Hepatocyte (in vitro differentiated cells): ENCODE measurements around the gene SLC22A6. TPM values are rescaled to one million over a fixed set of nuclear protein-coding genes. Genes with fewer than 3 reads are reported as not detected.

Experiments
- DNase-seq: peaks from one replicate; pipeline ENCODE4 v3.0.0-alpha.2; 2016; ENCODE audit warnings: low spot score
- H2AFZ ChIP-seq: fragments of 200-600 bp; sonication (generic); 2 replicates; pipeline ENCODE4 v1.6.0; 2016; ENCODE audit warnings: antibody characterized with exemption, mild to moderate bottlenecking
- H3K27ac ChIP-seq: fragments of 200-600 bp; sonication (generic); 2 replicates; pipeline ENCODE4 v1.5.1; 2016; ENCODE audit warnings: mild to moderate bottlenecking
- H3K27me3 ChIP-seq: fragments of 200-600 bp; sonication (generic); 2 replicates; pipeline ENCODE4 v1.6.1; 2016
- H3K36me3 ChIP-seq: fragments of 200-600 bp; sonication (generic); replicated peaks from 2 replicates; pipeline ENCODE4 v1.5.1; 2016; ENCODE audit warnings: low read depth; ENCODE audit not compliant: insufficient read depth
- H3K4me1 ChIP-seq: fragments of 200-600 bp; sonication (generic); 2 replicates; pipeline ENCODE4 v1.5.1; 2016; ENCODE audit warnings: mild to moderate bottlenecking, moderate library complexity; ENCODE audit not compliant: insufficient read depth
- H3K4me2 ChIP-seq: fragments of 200-600 bp; sonication (generic); 2 replicates; pipeline ENCODE4 v1.6.0; 2016
- H3K4me3 ChIP-seq: fragments of 200-600 bp; sonication (generic); 2 replicates; pipeline ENCODE4 v1.5.1; 2016; ENCODE audit warnings: mild to moderate bottlenecking
- H3K79me2 ChIP-seq: fragments of 200-600 bp; sonication (generic); 2 replicates; pipeline ENCODE4 v1.6.0; 2017; ENCODE audit warnings: mild to moderate bottlenecking
- H3K9me2 ChIP-seq: fragments of 200-600 bp; sonication (generic); replicated peaks from 2 replicates; pipeline ENCODE4 v1.6.0; 2017; ENCODE audit warnings: mild to moderate bottlenecking; ENCODE audit not compliant: insufficient read depth
- H3K9me3 ChIP-seq: fragments of 200-600 bp; sonication (generic); 2 replicates; pipeline ENCODE4 v1.5.1; 2016; ENCODE audit warnings: low read depth, mild to moderate bottlenecking
- H4K20me1 ChIP-seq: fragments of 200-600 bp; sonication (generic); 2 replicates; pipeline ENCODE4 v1.6.0; 2016; ENCODE audit warnings: mild to moderate bottlenecking; ENCODE audit not compliant: insufficient read depth, poor library complexity, severe bottlenecking
- CTCF ChIP-seq: fragments of 200-600 bp; sonication (generic); IDR thresholded peaks from 2 replicates; pipeline ENCODE4 v1.5.1; 2016; ENCODE audit warnings: antibody characterized with exemption, mild to moderate bottlenecking; ENCODE audit not compliant: poor library complexity
- EZH2 ChIP-seq: fragments of 200-600 bp; sonication (generic); IDR thresholded peaks from 2 replicates; pipeline ENCODE4 v1.6.1; 2016; ENCODE audit warnings: antibody characterized with exemption, mild to moderate bottlenecking, borderline replicate concordance
- EZH2phosphoT487 ChIP-seq: fragments of 200-600 bp; sonication (generic); IDR thresholded peaks from one replicate; pipeline ENCODE4 v1.6.1; 2018; ENCODE audit warnings: antibody characterized with exemption, mild to moderate bottlenecking, low read depth, moderate library complexity; ENCODE audit not compliant: unreplicated experiment, severe bottlenecking
- WGBS: methylation state at CpG from one replicate; pipeline ENCODE4 v1.1.6; 2016; ENCODE audit warnings: low lambda C conversion rate; ENCODE audit errors: missing lambda C conversion rate; 5-methylcytosine and 5-hydroxymethylcytosine counted together
- polyA plus RNA-seq: library from polyadenylated mRNA; unstranded; fragments of >200 nt; fragmentation: Nextera tagmentation; extraction: Ambion mirVana; gene quantifications from 2 replicates; pipeline ENCODE4 v1.2.1, GENCODE V29; 2016
- small RNA-seq: library from RNA; depleted of rRNA; stranded (forward); fragments of <200 nt; gene quantifications from one replicate; pipeline ENCODE3, GENCODE V24; 2014
- total RNA-seq: library from RNA; depleted of rRNA; stranded (reverse); fragments of >200 nt; gene quantifications from 2 replicates; pipeline ENCODE4 v1.2.3, GENCODE V29; 2014

SLC22A6 gene
- total and polyA plus RNA-seq, 2 experiments from 2014 or later, result not detected

GRCh38 chr11:62928011-62928410 lies 56.8 kb downstream of the SLC22A6 start:
- no peak for DNase-seq
- H3K36me3 ChIP-seq, result no peaks in the 10 kb centered on the region
- H3K27ac ChIP-seq, result no peak overlapping the region
- H3K4me3 ChIP-seq, result no peak overlapping the region
- H3K4me2 ChIP-seq, result no peak overlapping the region
- H3K9me2 ChIP-seq, result no peaks in the 10 kb centered on the region
- 45% methylated on average over 13 of the region's 13 CpGs for WGBS
- H4K20me1 ChIP-seq, result no peaks in the 10 kb centered on the region
- TF ChIP-seq EZH2, result no peak
- no peak for TF ChIP-seq CTCF
- TF ChIP-seq EZH2phosphoT487, result no peak
- no peaks in the 10 kb centered on the region for H3K79me2 ChIP-seq
- H2AFZ ChIP-seq, result no peak overlapping the region
- peaks cover 27% of the 10 kb centered on the region for H3K4me1 ChIP-seq
- H3K9me3 ChIP-seq, result no peaks in the 10 kb centered on the region
- peaks cover 60% of the 10 kb centered on the region for H3K27me3 ChIP-seq

GRCh38 chr11:62926680-62927455 lies 57.9 kb downstream of the SLC22A6 start:
- TF ChIP-seq EZH2, result peak; percentile 75
- no peak for TF ChIP-seq CTCF
- peak; percentile 52 for TF ChIP-seq EZH2phosphoT487
- no peak for DNase-seq
- Histone ChIP-seq H2AFZ (peak overlapping the region; percentile 80), H4K20me1 (no peaks in the 10 kb centered on the region), H3K4me2 (peak overlapping the region; percentile 89), H3K4me3 (peak overlapping the region; percentile 10), H3K9me3 (no peaks in the 10 kb centered on the region), H3K27ac (no peak overlapping the region), H3K4me1 (peaks cover 27% of the 10 kb centered on the region), H3K27me3 (peaks cover 70% of the 10 kb centered on the region), H3K79me2 (no peaks in the 10 kb centered on the region), H3K36me3 (no peaks in the 10 kb centered on the region), H3K9me2 (no peaks in the 10 kb centered on the region)
- WGBS, result 15% methylated on average over 31 of the region's 53 CpGs

Small RNA genes within 50 kb of the gene (small RNA-seq; reads per million reads assigned to genes)
- not detected for gene RN7SL259P

Other genes starting within 250 kb of the SLC22A6 start
- gene ZBTB3, start 230.8 kb downstream of the SLC22A6 start, total RNA-seq, result 7.0 and 11.0 TPM in 2 replicates
- 4.0 and 4.3 TPM in 2 replicates for gene ZBTB3, start 230.8 kb downstream of the SLC22A6 start, polyA plus RNA-seq
- gene POLR2G, start 223.4 kb downstream of the SLC22A6 start, total RNA-seq, result 96.5 and 110 TPM in 2 replicates
- gene POLR2G, start 223.4 kb downstream of the SLC22A6 start, polyA plus RNA-seq, result 171 and 195 TPM in 2 replicates
- gene TAF6L, start 213.6 kb downstream of the SLC22A6 start, total RNA-seq, result 20.5 and 23.2 TPM in 2 replicates
- gene TAF6L, start 213.6 kb downstream of the SLC22A6 start, polyA plus RNA-seq, result 35.9 and 36.0 TPM in 2 replicates
- gene TMEM179B, start 197.6 kb downstream of the SLC22A6 start, total RNA-seq, result 78.0 and 99.1 TPM in 2 replicates
- 163 and 172 TPM in 2 replicates for gene TMEM179B, start 197.6 kb downstream of the SLC22A6 start, polyA plus RNA-seq
- gene TMEM223, start 193.0 kb downstream of the SLC22A6 start, total RNA-seq, result 28.4 and 31.9 TPM in 2 replicates
- 30.3 and 36.1 TPM in 2 replicates for gene TMEM223, start 193.0 kb downstream of the SLC22A6 start, polyA plus RNA-seq
- 37.2 and 37.6 TPM in 2 replicates for gene NXF1, start 179.5 kb downstream of the SLC22A6 start, total RNA-seq
- gene NXF1, start 179.5 kb downstream of the SLC22A6 start, polyA plus RNA-seq, result 71.9 and 91.4 TPM in 2 replicates
- 35.4 and 37.3 TPM in 2 replicates for gene STX5, start 152.9 kb downstream of the SLC22A6 start, total RNA-seq
- 49.7 and 50.4 TPM in 2 replicates for gene STX5, start 152.9 kb downstream of the SLC22A6 start, polyA plus RNA-seq
- gene TEX54, start 152.1 kb downstream of the SLC22A6 start, total RNA-seq, result not detected in 2 replicates
- gene TEX54, start 152.1 kb downstream of the SLC22A6 start, polyA plus RNA-seq, result 1.8 and 3.5 TPM in 2 replicates
- gene WDR74, start 145.4 kb downstream of the SLC22A6 start, total RNA-seq, result 28.0 and 30.9 TPM in 2 replicates
- gene WDR74, start 145.4 kb downstream of the SLC22A6 start, polyA plus RNA-seq, result 28.9 and 34.1 TPM in 2 replicates
- 335 and 573 TPM in 2 replicates for gene SLC3A2, start 104.1 kb downstream of the SLC22A6 start, total RNA-seq
- gene SLC3A2, start 104.1 kb downstream of the SLC22A6 start, polyA plus RNA-seq, result 456 and 476 TPM in 2 replicates
- gene CHRM1, start 63.6 kb downstream of the SLC22A6 start, total RNA-seq, result not detected in 2 replicates
- not detected in 2 replicates for gene CHRM1, start 63.6 kb downstream of the SLC22A6 start, polyA plus RNA-seq
- not detected in 2 replicates for gene SLC22A8, start 30.9 kb upstream of the SLC22A6 start, total RNA-seq
- 0.41 TPM in 1 of 2 replicates, not detected in the other for gene SLC22A8, start 30.9 kb upstream of the SLC22A6 start, polyA plus RNA-seq
- gene SLC22A24, start 159.3 kb upstream of the SLC22A6 start, total RNA-seq, result 0.13 TPM in 1 of 2 replicates, not detected in the other
- gene SLC22A24, start 159.3 kb upstream of the SLC22A6 start, polyA plus RNA-seq, result not detected in 2 replicates